Breast epithelium (tissue), 4 donors: ENCODE data around the gene TTLL11. TPM values are rescaled to one million over a fixed set of nuclear protein-coding genes. Genes with fewer than 3 reads are reported as not detected.

Source experiments
- DNase-seq, 2 donors: peaks; one replicate each; pipeline ENCODE4 v3.0.0-alpha.2; 2019; ENCODE audit warnings: low spot score in 2 of 2
- H3K27ac ChIP-seq, 2 donors: fragments of 200-600 bp; sonication (generic) in 1 of 2; one replicate each; pipeline ENCODE4 v1.5.1; 2016 to 2019; ENCODE audit warnings: mild to moderate bottlenecking in 1 of 2
- H3K27me3 ChIP-seq, 2 donors: fragments of 200-600 bp; sonication (generic) in 1 of 2; one replicate each; pipeline versions ENCODE4 v1.5.1 to v1.6.0; 2017 to 2019; ENCODE audit warnings: control low read depth in 1 of 2, mild to moderate bottlenecking in 1 of 2
- H3K36me3 ChIP-seq: fragments of 200-600 bp; one replicate; pipeline ENCODE4 v1.5.1; 2019
- H3K4me1 ChIP-seq, 2 donors: fragments of 200-600 bp; sonication (generic); one replicate each; pipeline ENCODE4 v1.5.1; 2016 to 2019; ENCODE audit warnings: control low read depth in 1 of 2
- H3K4me3 ChIP-seq, 3 donors: fragments of 200-600 bp; sonication (generic); 1 replicate in 2 of 3; 2 replicates in 1 of 3; pipeline ENCODE4 v1.5.1; 2016 to 2019; ENCODE audit warnings: mild to moderate bottlenecking in 3 of 3, moderate library complexity in 2 of 3
- H3K9me3 ChIP-seq, 2 donors: fragments of 200-600 bp; sonication (generic) in 1 of 2; one replicate each; pipeline ENCODE4 v1.5.1; 2016 to 2019; ENCODE audit warnings: control low read depth in 1 of 2
- POLR2A ChIP-seq: fragments of 450-650 bp; IDR thresholded peaks from one replicate; pipeline ENCODE4 v1.6.1; 2016; ENCODE audit warnings: antibody characterized with exemption, mild to moderate bottlenecking, moderate library complexity
- POLR2AphosphoS5 ChIP-seq, 3 donors: sonication (generic); formaldehyde crosslinking; IDR thresholded peaks; one replicate each; pipeline ENCODE4 v1.6.1; 2017; ENCODE audit warnings: antibody characterized with exemption in 3 of 3
- intact Hi-C: fragments of 100-400 bp; cut with DNase I; formaldehyde crosslinking; loops from one replicate; pipeline ENCODE4 v1.15.1; 2023; ENCODE audit warnings: low total_unique reads
- total RNA-seq, 3 donors: library from RNA; depleted of rRNA; stranded (reverse); fragments of >200 nt; gene quantifications; one replicate each; pipeline ENCODE4 v1.1.0, GENCODE V29; 2016
- TF ChIP-seq, protein P1 (sequence below), 3 donors: fragments of 450-650 bp; IDR thresholded peaks; one replicate each; pipeline ENCODE4 v1.5.1; 2016 to 2017; ENCODE audit warnings: antibody characterized with exemption in 3 of 3, mild to moderate bottlenecking in 3 of 3, moderate library complexity in 3 of 3

TTLL11 gene
- total RNA-seq, 3 donors from 2014 or later, result 9.0 to 12.1 (median 10.0) TPM

DNA sequence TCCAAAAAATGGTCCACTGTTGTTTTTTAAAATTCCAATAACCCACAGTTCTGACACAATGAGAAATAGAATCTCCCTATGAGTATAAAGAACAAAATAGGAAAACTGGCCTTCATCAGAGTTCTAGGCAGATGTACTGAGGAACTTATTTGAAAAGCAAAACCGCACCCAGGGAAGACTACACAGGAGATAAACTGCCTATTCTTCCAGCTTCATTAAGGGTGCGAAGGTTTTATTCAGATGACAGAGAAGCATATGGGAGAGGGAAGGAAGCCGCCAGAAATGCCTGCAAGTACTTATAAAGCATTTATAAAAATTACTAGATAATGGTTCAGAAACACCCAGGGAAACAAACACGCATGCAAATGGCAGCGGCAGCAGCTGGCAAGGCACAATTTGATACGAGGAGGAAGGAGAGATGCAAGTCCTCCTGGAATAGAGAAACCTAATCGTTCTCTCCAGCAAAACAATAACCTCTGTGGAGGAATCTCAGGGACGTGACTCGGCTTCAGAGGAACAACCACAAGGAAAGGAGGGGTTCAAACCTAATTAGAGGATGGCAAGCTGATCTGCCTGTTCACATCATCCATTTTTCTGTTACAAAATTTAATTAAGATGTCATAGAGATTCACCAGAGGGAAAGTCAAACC is 9.0 kb downstream of the TTLL11 start:
- Histone ChIP-seq H3K4me3 (no peak overlapping the region), H3K4me1 (no peaks in the 10 kb centered on the region), H3K27ac (no peak overlapping the region), H3K27me3 (no peaks in the 10 kb centered on the region), H3K9me3 (no peaks in the 10 kb centered on the region), H3K36me3 (no peaks in the 10 kb centered on the region)
- DNase-seq, result no peak
- intact Hi-C loops, result no loop called here
- no peak for TF ChIP-seq POLR2AphosphoS5 (IDR thresholded peaks at IDR 0.05)
- TF ChIP-seq POLR2A, result no peak
- TF ChIP-seq, protein P1, sequence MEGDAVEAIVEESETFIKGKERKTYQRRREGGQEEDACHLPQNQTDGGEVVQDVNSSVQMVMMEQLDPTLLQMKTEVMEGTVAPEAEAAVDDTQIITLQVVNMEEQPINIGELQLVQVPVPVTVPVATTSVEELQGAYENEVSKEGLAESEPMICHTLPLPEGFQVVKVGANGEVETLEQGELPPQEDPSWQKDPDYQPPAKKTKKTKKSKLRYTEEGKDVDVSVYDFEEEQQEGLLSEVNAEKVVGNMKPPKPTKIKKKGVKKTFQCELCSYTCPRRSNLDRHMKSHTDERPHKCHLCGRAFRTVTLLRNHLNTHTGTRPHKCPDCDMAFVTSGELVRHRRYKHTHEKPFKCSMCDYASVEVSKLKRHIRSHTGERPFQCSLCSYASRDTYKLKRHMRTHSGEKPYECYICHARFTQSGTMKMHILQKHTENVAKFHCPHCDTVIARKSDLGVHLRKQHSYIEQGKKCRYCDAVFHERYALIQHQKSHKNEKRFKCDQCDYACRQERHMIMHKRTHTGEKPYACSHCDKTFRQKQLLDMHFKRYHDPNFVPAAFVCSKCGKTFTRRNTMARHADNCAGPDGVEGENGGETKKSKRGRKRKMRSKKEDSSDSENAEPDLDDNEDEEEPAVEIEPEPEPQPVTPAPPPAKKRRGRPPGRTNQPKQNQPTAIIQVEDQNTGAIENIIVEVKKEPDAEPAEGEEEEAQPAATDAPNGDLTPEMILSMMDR (IDR thresholded peaks at IDR 0.05), result no peak

DNA sequence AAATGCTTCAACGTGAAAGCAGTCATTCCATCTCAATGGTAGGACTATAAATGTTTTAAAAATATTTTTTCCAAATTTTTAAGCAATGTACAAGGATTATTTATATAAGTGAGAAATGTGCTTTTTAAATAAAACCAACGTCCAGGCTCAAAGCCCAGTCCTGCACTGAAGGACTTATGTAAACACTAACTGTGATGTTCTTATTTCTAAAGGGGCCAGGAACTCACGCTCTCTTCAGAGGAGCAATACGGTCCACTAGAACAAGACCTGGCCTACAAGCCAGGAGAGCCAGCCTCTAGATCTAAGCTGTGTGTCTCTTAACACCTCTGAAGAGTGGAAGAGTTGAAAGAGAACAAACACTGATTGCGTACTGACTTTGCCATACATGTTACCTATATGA is 12.1 kb downstream of the TTLL11 start:
- no peak overlapping the region for H3K4me3 ChIP-seq
- no peaks in the 10 kb centered on the region for H3K27me3 ChIP-seq
- H3K36me3 ChIP-seq, result no peaks in the 10 kb centered on the region
- no peaks in the 10 kb centered on the region for H3K4me1 ChIP-seq
- intact Hi-C loops, result no loop called here
- DNase-seq, result no peak
- H3K27ac ChIP-seq, result no peak overlapping the region
- no peak for TF ChIP-seq POLR2AphosphoS5 (IDR thresholded peaks at IDR 0.05)
- TF ChIP-seq, protein P1 (IDR thresholded peaks at IDR 0.05), result no peak
- no peak for TF ChIP-seq POLR2A
- peaks cover 7 to 8% of the 10 kb centered on the region in 2 donors for H3K9me3 ChIP-seq

DNA sequence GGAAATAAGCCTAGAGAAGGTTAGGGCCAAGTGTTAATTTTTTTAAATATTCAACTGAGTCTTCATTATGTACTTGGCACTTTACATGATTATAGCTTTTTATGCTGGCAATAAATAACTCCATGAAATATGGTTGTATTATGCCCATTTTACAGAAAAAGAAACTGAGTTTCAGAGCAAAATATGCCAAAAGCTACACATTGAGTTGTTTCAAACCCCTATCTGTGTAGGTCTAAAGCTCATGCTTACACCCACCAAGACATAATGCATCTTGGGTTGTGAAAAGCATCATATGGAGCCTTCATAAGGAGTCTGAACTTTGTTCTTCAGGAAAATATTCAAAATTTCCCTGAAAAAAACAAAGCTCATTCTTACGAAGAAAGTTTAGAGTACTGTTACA is 14.6 kb downstream of the TTLL11 start:
- intact Hi-C loops, result no loop called here
- Histone ChIP-seq H3K4me3 (no peak overlapping the region), H3K36me3 (no peaks in the 10 kb centered on the region), H3K27ac (no peak overlapping the region), H3K9me3 (peaks cover 7 to 8% of the 10 kb centered on the region in 2 donors), H3K27me3 (no peaks in the 10 kb centered on the region), H3K4me1 (no peaks in the 10 kb centered on the region)
- TF ChIP-seq, protein P1 (IDR thresholded peaks at IDR 0.05), result no peak
- TF ChIP-seq POLR2A (no peak), POLR2AphosphoS5 (IDR thresholded peaks at IDR 0.05) (no peak)
- DNase-seq, result no peak

DNA sequence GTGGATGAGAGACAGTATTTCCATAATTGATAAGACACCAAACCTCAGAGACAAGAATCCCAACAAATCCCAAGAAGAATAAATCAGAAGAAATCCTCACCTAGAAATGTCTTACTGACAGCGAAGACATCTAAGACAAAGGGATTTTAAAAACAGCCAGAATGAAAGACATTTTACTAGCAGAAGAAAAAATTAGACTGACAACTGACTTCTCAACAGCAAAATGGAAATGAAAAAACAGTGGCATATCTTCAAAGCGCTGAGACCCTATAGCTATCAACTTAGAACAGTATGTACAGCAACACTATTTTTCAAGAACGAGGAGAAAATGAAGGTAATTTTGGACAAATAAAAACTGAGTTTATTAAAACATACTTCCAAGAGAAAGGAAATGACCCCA is 16.3 kb downstream of the TTLL11 start:
- intact Hi-C loops, result no loop called here
- H3K27ac ChIP-seq, result no peak overlapping the region
- no peak for DNase-seq

DNA sequence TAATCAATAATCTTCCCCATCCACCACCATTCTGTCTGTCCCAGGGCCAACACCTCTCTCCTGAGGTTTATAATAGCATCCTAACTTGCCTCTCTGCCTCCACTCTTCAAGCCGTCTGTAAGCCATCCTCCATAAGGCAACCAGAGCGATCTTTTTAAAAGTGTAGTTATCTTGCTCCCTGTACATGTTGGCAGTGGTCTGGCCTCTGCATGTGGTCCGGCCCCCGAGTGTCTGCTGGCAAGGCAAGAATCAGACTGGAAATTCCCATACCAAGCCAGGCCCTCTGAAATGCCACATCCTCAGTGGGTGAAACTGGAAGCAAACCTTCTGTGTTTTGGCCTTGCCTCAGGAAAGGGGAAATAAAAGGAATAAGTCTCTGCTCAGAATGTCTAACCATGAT is 17.0 kb downstream of the TTLL11 start:
- no peaks in the 10 kb centered on the region for H3K36me3 ChIP-seq
- H3K4me1 ChIP-seq, result no peaks in the 10 kb centered on the region
- no peak overlapping the region for H3K4me3 ChIP-seq
- no peaks in the 10 kb centered on the region for H3K27me3 ChIP-seq
- no peak for DNase-seq
- H3K9me3 ChIP-seq, result peaks cover 7 to 8% of the 10 kb centered on the region in 2 donors
- H3K27ac ChIP-seq, result no peak overlapping the region
- intact Hi-C loops, result no loop called here
- TF ChIP-seq, protein P1 (IDR thresholded peaks at IDR 0.05), result no peak
- TF ChIP-seq POLR2A (no peak), POLR2AphosphoS5 (IDR thresholded peaks at IDR 0.05) (no peak)

More for the DNA sequence above, 16.3 kb downstream of the TTLL11 start:
- Histone ChIP-seq H3K36me3 (no peaks in the 10 kb centered on the region), H3K4me3 (no peak overlapping the region), H3K9me3 (peaks cover 7 to 8% of the 10 kb centered on the region in 2 donors), H3K27me3 (no peaks in the 10 kb centered on the region), H3K4me1 (no peaks in the 10 kb centered on the region)
- TF ChIP-seq POLR2A (no peak), POLR2AphosphoS5 (IDR thresholded peaks at IDR 0.05) (no peak)
- TF ChIP-seq, protein P1 (IDR thresholded peaks at IDR 0.05), result no peak
